ENCODE results near the gene TP53AIP1. TPM values are rescaled to one million over a fixed set of nuclear protein-coding genes. Genes with fewer than 3 reads are reported as not detected.

TP53AIP1 gene
- total RNA-seq, 1 donor from 2014 or later, result not detected

- Mint-ChIP-seq H3K27ac (no peak overlapping the region), H3K4me1 (peaks cover 38% of the 10 kb centered on the region), H3K36me3 (no peaks in the 10 kb centered on the region), H3K9me3 (no peaks in the 10 kb centered on the region), H3K4me3 (peak overlapping the region; percentile 35), H3K27me3 (ENCODE audit: insufficient read depth, low read depth) (peaks cover 57% of the 10 kb centered on the region)
- peaks cover 40% of the 10 kb centered on the region for H4K20me1 ChIP-seq (ENCODE audit: low read depth)
- no peak overlapping the region for H3K9ac ChIP-seq
- H3K36me3 ChIP-seq, result no peaks in the 10 kb centered on the region
- TF ChIP-seq, protein P1, sequence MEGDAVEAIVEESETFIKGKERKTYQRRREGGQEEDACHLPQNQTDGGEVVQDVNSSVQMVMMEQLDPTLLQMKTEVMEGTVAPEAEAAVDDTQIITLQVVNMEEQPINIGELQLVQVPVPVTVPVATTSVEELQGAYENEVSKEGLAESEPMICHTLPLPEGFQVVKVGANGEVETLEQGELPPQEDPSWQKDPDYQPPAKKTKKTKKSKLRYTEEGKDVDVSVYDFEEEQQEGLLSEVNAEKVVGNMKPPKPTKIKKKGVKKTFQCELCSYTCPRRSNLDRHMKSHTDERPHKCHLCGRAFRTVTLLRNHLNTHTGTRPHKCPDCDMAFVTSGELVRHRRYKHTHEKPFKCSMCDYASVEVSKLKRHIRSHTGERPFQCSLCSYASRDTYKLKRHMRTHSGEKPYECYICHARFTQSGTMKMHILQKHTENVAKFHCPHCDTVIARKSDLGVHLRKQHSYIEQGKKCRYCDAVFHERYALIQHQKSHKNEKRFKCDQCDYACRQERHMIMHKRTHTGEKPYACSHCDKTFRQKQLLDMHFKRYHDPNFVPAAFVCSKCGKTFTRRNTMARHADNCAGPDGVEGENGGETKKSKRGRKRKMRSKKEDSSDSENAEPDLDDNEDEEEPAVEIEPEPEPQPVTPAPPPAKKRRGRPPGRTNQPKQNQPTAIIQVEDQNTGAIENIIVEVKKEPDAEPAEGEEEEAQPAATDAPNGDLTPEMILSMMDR (IDR thresholded peaks at IDR 0.05), result no peak
- TF ChIP-seq EZH2 (IDR thresholded peaks at IDR 0.05) (no peak), EZH2phosphoT487 (IDR thresholded peaks at IDR 0.05) (no peak)
- no peaks in the 10 kb centered on the region for H3K9me3 ChIP-seq (ENCODE audit: low read depth)
- peaks cover 97% of the 10 kb centered on the region for H3K27me3 ChIP-seq
- H3K4me2 ChIP-seq, result peak overlapping the region; percentile 86
- H3K79me2 ChIP-seq (ENCODE audit: low read depth), result no peaks in the 10 kb centered on the region
- H3F3A ChIP-seq (ENCODE audit: low read depth), result peaks cover 28% of the 10 kb centered on the region
- H3K4me3 ChIP-seq, result peak overlapping the region; percentile 11
- peaks cover 29% of the 10 kb centered on the region for H3K4me1 ChIP-seq
- peak; percentile 50 for DNase-seq (ENCODE audit: low spot score)
- no peak overlapping the region for H3K27ac ChIP-seq
- no peak overlapping the region for H2AFZ ChIP-seq (replicated peaks)
Observed at GRCh38 chr11:128903248-128904061, 39.2 kb downstream of the TP53AIP1 start.

DNA sequence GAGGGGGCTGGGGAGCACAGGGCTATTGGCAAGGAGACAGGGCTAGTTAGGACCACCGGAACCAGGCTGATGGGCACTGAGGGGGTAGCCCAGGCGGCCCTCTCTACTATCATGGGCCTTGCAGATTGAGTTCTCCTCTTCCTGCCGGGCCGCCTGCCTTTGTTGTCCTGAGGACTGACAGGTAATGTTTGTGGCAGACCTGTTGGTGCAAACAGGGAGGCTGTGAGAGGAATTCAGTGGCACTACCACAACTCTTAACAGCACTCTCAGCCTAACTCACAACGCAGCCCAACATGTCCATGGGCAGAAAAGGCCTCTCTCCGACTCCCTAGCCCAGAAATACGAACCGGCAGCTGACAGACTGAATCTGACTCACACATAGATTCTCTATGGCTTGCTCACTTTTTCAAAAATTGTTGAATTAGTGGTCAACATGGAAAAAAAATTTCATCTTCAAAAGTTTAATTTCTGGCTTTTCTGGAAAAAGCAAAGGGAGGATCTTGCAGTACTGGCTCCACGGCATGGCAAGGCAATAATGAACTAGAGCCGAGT lies 40.1 kb downstream of the TP53AIP1 start:
- Mint-ChIP-seq H3K27me3 (ENCODE audit: insufficient read depth, low read depth) (peaks cover 57% of the 10 kb centered on the region), H3K4me1 (peaks cover 38% of the 10 kb centered on the region), H3K9me3 (no peaks in the 10 kb centered on the region), H3K27ac (no peak overlapping the region), H3K36me3 (no peaks in the 10 kb centered on the region), H3K4me3 (no peak overlapping the region)
- H3K36me3 ChIP-seq, result no peaks in the 10 kb centered on the region
- H3K4me3 ChIP-seq, result peak overlapping the region; percentile 44
- H3K4me1 ChIP-seq, result peaks cover 29% of the 10 kb centered on the region
- H3K79me2 ChIP-seq (ENCODE audit: low read depth), result no peaks in the 10 kb centered on the region
- no peak for DNase-seq (ENCODE audit: low spot score)
- H3K9ac ChIP-seq, result no peak overlapping the region
- peaks cover 100% of the 10 kb centered on the region for H3K27me3 ChIP-seq
- H3K4me2 ChIP-seq, result peak overlapping the region; percentile 87
- H2AFZ ChIP-seq (replicated peaks), result no peak overlapping the region
- H3F3A ChIP-seq (ENCODE audit: low read depth), result peaks cover 23% of the 10 kb centered on the region
- no peak overlapping the region for H3K27ac ChIP-seq
- TF ChIP-seq EZH2 (IDR thresholded peaks at IDR 0.05) (peak; percentile 41), EZH2phosphoT487 (IDR thresholded peaks at IDR 0.05) (peak; percentile 44)
- TF ChIP-seq, protein P1 (IDR thresholded peaks at IDR 0.05), result no peak
- peaks cover 40% of the 10 kb centered on the region for H4K20me1 ChIP-seq (ENCODE audit: low read depth)
- no peaks in the 10 kb centered on the region for H3K9me3 ChIP-seq (ENCODE audit: low read depth)

DNA sequence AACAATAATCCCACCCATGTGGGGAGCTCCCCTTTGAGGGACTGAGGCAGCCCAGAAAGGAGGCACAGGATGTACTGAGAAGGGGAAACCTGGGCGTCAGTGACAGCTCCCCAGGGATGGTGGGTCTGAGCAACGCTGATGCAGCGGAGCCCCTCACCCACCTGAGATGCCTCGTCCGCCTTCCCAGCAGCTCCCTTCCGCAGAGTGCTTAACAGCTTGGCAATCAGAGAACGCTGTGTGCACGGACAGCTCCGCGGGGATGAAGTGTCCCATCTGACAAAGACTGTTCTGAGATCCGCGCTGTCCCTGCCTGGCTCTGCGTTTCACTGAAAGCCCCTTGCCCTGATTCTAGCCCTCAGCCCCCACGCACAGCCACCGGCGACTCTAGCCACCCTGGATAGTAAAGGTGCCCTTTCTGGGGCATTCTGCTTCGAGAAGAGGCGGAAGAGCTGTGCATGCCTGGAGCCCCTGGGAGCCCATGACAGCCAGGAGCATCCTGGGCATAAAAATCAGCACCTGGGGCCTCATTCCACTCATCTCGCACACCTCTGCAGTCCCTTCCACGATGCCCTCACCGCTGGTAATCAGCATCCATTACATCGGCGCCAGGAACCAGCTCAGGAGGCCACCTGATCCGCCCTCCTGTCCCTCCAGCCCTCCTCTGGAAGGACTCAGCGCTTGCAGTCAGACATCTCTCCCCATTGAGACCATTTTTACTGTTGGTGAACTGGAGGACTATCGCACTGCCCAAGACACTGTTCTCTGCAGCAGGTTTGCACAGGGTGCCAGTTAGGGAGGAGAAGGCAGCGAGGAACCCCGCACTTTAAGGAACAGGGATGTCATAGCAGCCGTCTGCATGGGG lies 40.8 kb downstream of the TP53AIP1 start:
- peak; percentile 53 for TF ChIP-seq EZH2 (IDR thresholded peaks at IDR 0.05)
- TF ChIP-seq, protein P1 (IDR thresholded peaks at IDR 0.05), result no peak
- peaks cover 100% of the 10 kb centered on the region for H3K27me3 ChIP-seq
- no peak overlapping the region for H3K27ac Mint-ChIP-seq
- H3K4me3 ChIP-seq, result peak overlapping the region; percentile 44
- peaks cover 20% of the 10 kb centered on the region for H3F3A ChIP-seq (ENCODE audit: low read depth)
- no peak overlapping the region for H3K27ac ChIP-seq
- H3K27me3 Mint-ChIP-seq (ENCODE audit: insufficient read depth, low read depth), result peaks cover 57% of the 10 kb centered on the region
- no peaks in the 10 kb centered on the region for H3K79me2 ChIP-seq (ENCODE audit: low read depth)
- peak; percentile 72 for DNase-seq (ENCODE audit: low spot score)
- peak overlapping the region; percentile 87 for H3K4me2 ChIP-seq
- H3K4me1 Mint-ChIP-seq, result peaks cover 38% of the 10 kb centered on the region
- peaks cover 40% of the 10 kb centered on the region for H4K20me1 ChIP-seq (ENCODE audit: low read depth)
- no peaks in the 10 kb centered on the region for H3K36me3 Mint-ChIP-seq
- H3K4me1 ChIP-seq, result peaks cover 29% of the 10 kb centered on the region
- H3K9me3 Mint-ChIP-seq, result no peaks in the 10 kb centered on the region
- no peaks in the 10 kb centered on the region for H3K36me3 ChIP-seq
- H3K4me3 Mint-ChIP-seq, result peak overlapping the region; percentile 76
- no peaks in the 10 kb centered on the region for H3K9me3 ChIP-seq (ENCODE audit: low read depth)
- H3K9ac ChIP-seq, result no peak overlapping the region
- H2AFZ ChIP-seq (replicated peaks), result no peak overlapping the region
